Measurements from ENCODE around the gene EXOC4.

- no peak for TF ChIP-seq CTCF (IDR thresholded peaks at IDR 0.05; ENCODE audit: low read depth, low read length, poor library complexity, severe bottlenecking)
- no peak for TF ChIP-seq EZH2phosphoT487 (IDR thresholded peaks at IDR 0.05; ENCODE audit: borderline replicate concordance, low read length)
Observed at GRCh38 chr7:134021836-134022235, 769.0 kb downstream of the EXOC4 start.

Data from DOHH2 (cell line).